GM12875 (cell line): ENCODE results near the gene AVPI1.
"Not testable (repeated sequence)": the region's sequence is repeated elsewhere in the genome, so short reads cannot be mapped to it uniquely, and the experiment has no call there.

ENCODE experiments used
- H3K4me3 ChIP-seq: one replicate; pipeline ENCODE4 v1.5.1; 2011; ENCODE audit warnings: low read depth, low read length, control low read depth
- TF ChIP-seq, protein P1 (sequence below): IDR thresholded peaks from 2 replicates; pipeline ENCODE4 v1.5.1; 2011; ENCODE audit warnings: low read depth, mild to moderate bottlenecking, control low read depth, inconsistent platforms, low read length, moderate library complexity, borderline replicate concordance; ENCODE audit not compliant: insufficient read depth

Gene AVPI1

DNA sequence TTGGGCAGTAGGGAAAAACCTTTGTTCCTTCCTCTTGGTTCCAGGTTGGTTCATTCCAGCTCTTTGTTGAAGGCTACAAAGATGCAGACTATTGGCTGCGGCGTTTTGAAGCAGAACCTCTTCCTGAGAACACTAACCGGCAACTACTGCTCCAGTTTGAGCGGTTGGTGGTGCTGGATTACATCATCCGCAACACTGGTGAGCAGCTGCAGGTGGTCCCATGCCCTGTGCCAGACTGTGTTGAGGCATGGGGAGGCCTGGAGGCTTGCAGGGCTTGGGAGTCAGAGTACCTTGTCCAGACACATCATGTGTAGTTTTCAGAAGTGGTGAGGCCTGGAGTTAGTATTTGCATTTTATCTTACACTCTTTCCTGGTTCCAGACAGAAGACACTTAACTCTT lies 30.3 kb downstream of the AVPI1 start:
- TF ChIP-seq, protein P1, sequence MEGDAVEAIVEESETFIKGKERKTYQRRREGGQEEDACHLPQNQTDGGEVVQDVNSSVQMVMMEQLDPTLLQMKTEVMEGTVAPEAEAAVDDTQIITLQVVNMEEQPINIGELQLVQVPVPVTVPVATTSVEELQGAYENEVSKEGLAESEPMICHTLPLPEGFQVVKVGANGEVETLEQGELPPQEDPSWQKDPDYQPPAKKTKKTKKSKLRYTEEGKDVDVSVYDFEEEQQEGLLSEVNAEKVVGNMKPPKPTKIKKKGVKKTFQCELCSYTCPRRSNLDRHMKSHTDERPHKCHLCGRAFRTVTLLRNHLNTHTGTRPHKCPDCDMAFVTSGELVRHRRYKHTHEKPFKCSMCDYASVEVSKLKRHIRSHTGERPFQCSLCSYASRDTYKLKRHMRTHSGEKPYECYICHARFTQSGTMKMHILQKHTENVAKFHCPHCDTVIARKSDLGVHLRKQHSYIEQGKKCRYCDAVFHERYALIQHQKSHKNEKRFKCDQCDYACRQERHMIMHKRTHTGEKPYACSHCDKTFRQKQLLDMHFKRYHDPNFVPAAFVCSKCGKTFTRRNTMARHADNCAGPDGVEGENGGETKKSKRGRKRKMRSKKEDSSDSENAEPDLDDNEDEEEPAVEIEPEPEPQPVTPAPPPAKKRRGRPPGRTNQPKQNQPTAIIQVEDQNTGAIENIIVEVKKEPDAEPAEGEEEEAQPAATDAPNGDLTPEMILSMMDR = no peak
- H3K4me3 ChIP-seq = no peak overlapping the region

- H3K4me3 ChIP-seq = no peak overlapping the region
- TF ChIP-seq, protein P1 = no peak
These were observed 35.3 kb downstream of the AVPI1 start for GRCh38 chr10:97651773-97652172.

DNA sequence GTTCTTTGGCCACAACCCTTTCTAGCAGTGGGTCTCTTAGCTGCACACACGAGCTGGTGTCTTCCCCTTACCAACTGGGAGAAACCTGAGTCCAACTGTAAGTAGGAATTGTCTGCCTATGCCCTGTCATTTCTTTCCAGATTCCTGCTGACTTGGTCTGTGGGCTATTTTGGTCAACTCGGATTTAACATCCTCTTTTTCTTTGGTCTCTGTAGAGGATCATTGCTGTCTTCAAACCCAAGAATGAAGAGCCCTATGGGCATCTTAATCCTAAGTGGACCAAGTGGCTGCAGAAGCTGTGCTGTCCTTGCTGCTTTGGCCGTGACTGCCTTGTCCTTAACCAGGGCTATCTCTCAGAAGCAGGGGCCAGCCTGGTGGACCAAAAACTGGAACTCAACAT lies 36.3 kb downstream of the AVPI1 start:
- TF ChIP-seq, protein P1 = no peak
- H3K4me3 ChIP-seq = no peak overlapping the region

GRCh38 chr10:97649405-97649750 lies 37.7 kb downstream of the AVPI1 start:
- H3K4me3 ChIP-seq = not testable (repeated sequence)

- TF ChIP-seq, protein P1 = no peak
- no peak overlapping the region for H3K4me3 ChIP-seq
These were observed 38.3 kb downstream of the AVPI1 start for GRCh38 chr10:97648562-97649404.

- no peak overlapping the region for H3K4me3 ChIP-seq
- TF ChIP-seq, protein P1 = no peak
These were observed 39.5 kb downstream of the AVPI1 start for GRCh38 chr10:97647556-97647955.

DNA sequence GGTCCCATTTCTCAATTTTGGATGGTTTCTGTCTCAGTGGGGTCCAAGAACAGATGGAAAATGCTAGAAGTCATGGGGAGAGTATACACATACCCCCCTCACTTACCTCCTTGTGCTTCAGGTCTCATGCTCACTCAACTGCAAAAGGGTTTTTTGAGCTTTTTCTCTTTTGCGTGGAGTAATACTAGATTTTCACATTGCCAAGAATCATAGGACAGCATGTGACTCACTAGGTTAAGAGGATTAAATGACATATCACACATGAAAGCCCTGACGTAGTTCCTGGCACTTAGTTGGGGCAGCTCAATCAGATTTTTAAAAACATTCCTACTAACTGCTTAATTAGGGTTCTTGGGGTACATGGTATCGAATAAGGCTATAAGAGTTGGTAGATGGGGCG lies 42.1 kb downstream of the AVPI1 start:
- TF ChIP-seq, protein P1 = no peak

More for the DNA sequence above, 42.1 kb downstream of the AVPI1 start:
- H3K4me3 ChIP-seq = no peak overlapping the region
